ENCODE data around the gene ACOX2.

ACOX2 gene

GRCh38 chr3:58569287-58570001 lies 32.5 kb upstream of the ACOX2 start:
- no peak for DNase-seq
- TF ChIP-seq, protein P1, sequence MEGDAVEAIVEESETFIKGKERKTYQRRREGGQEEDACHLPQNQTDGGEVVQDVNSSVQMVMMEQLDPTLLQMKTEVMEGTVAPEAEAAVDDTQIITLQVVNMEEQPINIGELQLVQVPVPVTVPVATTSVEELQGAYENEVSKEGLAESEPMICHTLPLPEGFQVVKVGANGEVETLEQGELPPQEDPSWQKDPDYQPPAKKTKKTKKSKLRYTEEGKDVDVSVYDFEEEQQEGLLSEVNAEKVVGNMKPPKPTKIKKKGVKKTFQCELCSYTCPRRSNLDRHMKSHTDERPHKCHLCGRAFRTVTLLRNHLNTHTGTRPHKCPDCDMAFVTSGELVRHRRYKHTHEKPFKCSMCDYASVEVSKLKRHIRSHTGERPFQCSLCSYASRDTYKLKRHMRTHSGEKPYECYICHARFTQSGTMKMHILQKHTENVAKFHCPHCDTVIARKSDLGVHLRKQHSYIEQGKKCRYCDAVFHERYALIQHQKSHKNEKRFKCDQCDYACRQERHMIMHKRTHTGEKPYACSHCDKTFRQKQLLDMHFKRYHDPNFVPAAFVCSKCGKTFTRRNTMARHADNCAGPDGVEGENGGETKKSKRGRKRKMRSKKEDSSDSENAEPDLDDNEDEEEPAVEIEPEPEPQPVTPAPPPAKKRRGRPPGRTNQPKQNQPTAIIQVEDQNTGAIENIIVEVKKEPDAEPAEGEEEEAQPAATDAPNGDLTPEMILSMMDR (IDR thresholded peaks at IDR 0.05; ENCODE audit: low read depth, low read length, missing control alignments) = no peak
- H3K4me3 ChIP-seq (ENCODE audit: low read depth, low read length) = no peak overlapping the region
- no peaks in the 10 kb centered on the region for H3K36me3 ChIP-seq (replicated peaks)
- in situ Hi-C loops (cut with HindIII; ENCODE audit: low pct_ligation_motif_present, low sequenced_read_pairs) = no loop called here
- no peaks in the 10 kb centered on the region for H3K27me3 ChIP-seq (replicated peaks)
- no peak overlapping the region for H3K27ac ChIP-seq

GRCh38 chr3:58568572-58569286 lies 31.7 kb upstream of the ACOX2 start:
- TF ChIP-seq, protein P1 (IDR thresholded peaks at IDR 0.05; ENCODE audit: low read depth, low read length, missing control alignments) = peak; percentile 90
- H3K36me3 ChIP-seq (replicated peaks) = no peaks in the 10 kb centered on the region
- H3K4me3 ChIP-seq (ENCODE audit: low read depth, low read length) = no peak overlapping the region
- DNase-seq = peak; percentile 79
- in situ Hi-C loops (cut with HindIII; ENCODE audit: low pct_ligation_motif_present, low sequenced_read_pairs) = no loop called here
- H3K27ac ChIP-seq = no peak overlapping the region
- no peaks in the 10 kb centered on the region for H3K27me3 ChIP-seq (replicated peaks)

DNA sequence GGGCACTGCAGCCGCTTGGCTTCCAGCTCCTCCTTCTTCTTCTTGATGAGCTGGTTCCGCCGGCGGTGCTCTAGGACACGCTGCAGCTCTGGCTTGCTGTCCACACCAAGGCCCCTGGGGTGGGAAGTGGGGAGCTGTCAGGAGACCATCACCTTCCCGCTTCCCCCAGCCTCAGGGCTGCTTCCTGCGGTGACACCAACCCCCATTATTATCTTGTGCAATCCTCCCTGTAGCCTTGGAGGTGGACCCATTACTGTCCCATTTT lies 30.2 kb upstream of the ACOX2 start:
- H3K27ac ChIP-seq = no peak overlapping the region
- DNase-seq = no peak
- in situ Hi-C loops (cut with HindIII; ENCODE audit: low pct_ligation_motif_present, low sequenced_read_pairs) = no loop called here
- no peaks in the 10 kb centered on the region for H3K36me3 ChIP-seq (replicated peaks)
- no peak overlapping the region for H3K4me3 ChIP-seq (ENCODE audit: low read depth, low read length)
- no peaks in the 10 kb centered on the region for H3K27me3 ChIP-seq (replicated peaks)
- TF ChIP-seq, protein P1 (IDR thresholded peaks at IDR 0.05; ENCODE audit: low read depth, low read length, missing control alignments) = no peak

- Histone ChIP-seq H3K27me3 (replicated peaks) (no peaks in the 10 kb centered on the region), H3K36me3 (replicated peaks) (no peaks in the 10 kb centered on the region), H3K4me3 (ENCODE audit: low read depth, low read length) (no peak overlapping the region), H3K27ac (no peak overlapping the region)
- TF ChIP-seq, protein P1 (IDR thresholded peaks at IDR 0.05; ENCODE audit: low read depth, low read length, missing control alignments) = no peak
- no peak for DNase-seq
- in situ Hi-C loops (cut with HindIII; ENCODE audit: low pct_ligation_motif_present, low sequenced_read_pairs) = no loop called here
These were observed 29.6 kb upstream of the ACOX2 start for GRCh38 chr3:58566398-58567250.

GRCh38 chr3:58565621-58566397 lies 28.8 kb upstream of the ACOX2 start:
- no peak overlapping the region for H3K4me3 ChIP-seq (ENCODE audit: low read depth, low read length)
- TF ChIP-seq, protein P1 (IDR thresholded peaks at IDR 0.05; ENCODE audit: low read depth, low read length, missing control alignments) = no peak
- DNase-seq = no peak
- no peaks in the 10 kb centered on the region for H3K27me3 ChIP-seq (replicated peaks)
- in situ Hi-C loops (cut with HindIII; ENCODE audit: low pct_ligation_motif_present, low sequenced_read_pairs) = no loop called here
- H3K27ac ChIP-seq = no peak overlapping the region
- no peaks in the 10 kb centered on the region for H3K36me3 ChIP-seq (replicated peaks)
